GM12891 (cell line): Measurements from ENCODE around the gene MPC2.

Source experiments
- DNase-seq: peaks from one replicate; pipeline ENCODE4 v3.0.0; 2011; ENCODE audit warnings: low spot score; ENCODE audit not compliant: insufficient read length
- FAIRE-seq: peaks from 2 replicates; lab custom pipeline; 2011; peaks lifted over from hg19 to GRCh38; lab: Jason Lieb, UNC
- PAX5 ChIP-seq: IDR thresholded peaks from 2 replicates; pipeline ENCODE4 v1.6.1; 2011; ENCODE audit warnings: low read length, moderate library complexity, mild to moderate bottlenecking; ENCODE audit not compliant: insufficient read depth, severe bottlenecking
- POLR2A ChIP-seq: IDR thresholded peaks from 2 replicates; pipeline ENCODE4 v1.6.1; 2011; ENCODE audit warnings: low read depth, low read length, control low read depth
- POLR2AphosphoS5 ChIP-seq: IDR thresholded peaks from 2 replicates; pipeline ENCODE4 v1.6.1; 2011; ENCODE audit warnings: low read depth, low read length, control low read depth
- POU2F2 ChIP-seq: IDR thresholded peaks from 2 replicates; pipeline ENCODE4 v1.6.1; 2011; ENCODE audit warnings: low read depth, mild to moderate bottlenecking, control low read depth, low read length, moderate library complexity
- SPI1 ChIP-seq: IDR thresholded peaks from 2 replicates; pipeline ENCODE4 v1.6.1; 2011; ENCODE audit warnings: low read depth, low read length, control low read depth
- TAF1 ChIP-seq: IDR thresholded peaks from 2 replicates; pipeline ENCODE4 v1.6.1; 2011; ENCODE audit warnings: low read depth, low read length, control low read depth

Gene MPC2

GRCh38 chr1:167923324-167924056 is 13.4 kb downstream of the MPC2 start:
- no peak for TF ChIP-seq POLR2A
- no peak for TF ChIP-seq POU2F2
- TF ChIP-seq POLR2AphosphoS5 = no peak
- TF ChIP-seq TAF1 = no peak
- TF ChIP-seq SPI1 = no peak
- TF ChIP-seq PAX5 = no peak
- DNase-seq = no peak
- no peak for FAIRE-seq

- DNase-seq (no peak), FAIRE-seq (peak; percentile 41)
- no peak for TF ChIP-seq POU2F2
- no peak for TF ChIP-seq TAF1
- no peak for TF ChIP-seq SPI1
Measured at GRCh38 chr1:167922611-167923074, 14.2 kb downstream of the MPC2 start.

- FAIRE-seq (peak; percentile 47), DNase-seq (no peak)
- TF ChIP-seq SPI1 (no peak), TAF1 (no peak)
Measured at GRCh38 chr1:167922023-167922422, 14.8 kb downstream of the MPC2 start.

- no peak for FAIRE-seq
- no peak for DNase-seq
- TF ChIP-seq SPI1 = no peak
- no peak for TF ChIP-seq POLR2AphosphoS5
- TF ChIP-seq PAX5 = no peak
- no peak for TF ChIP-seq POLR2A
- no peak for TF ChIP-seq TAF1
- TF ChIP-seq POU2F2 = no peak
Measured at GRCh38 chr1:167916766-167917511, 19.9 kb downstream of the MPC2 start.

GRCh38 chr1:167915569-167915968 is 21.3 kb downstream of the MPC2 start:
- FAIRE-seq = no peak
- no peak for TF ChIP-seq POLR2A
- TF ChIP-seq SPI1 = no peak
- no peak for TF ChIP-seq TAF1
- TF ChIP-seq POLR2AphosphoS5 = no peak
- no peak for TF ChIP-seq PAX5
- no peak for DNase-seq

- FAIRE-seq = no peak
- no peak for DNase-seq
- TF ChIP-seq POLR2A (no peak), TAF1 (no peak), PAX5 (no peak), SPI1 (no peak), POU2F2 (no peak), POLR2AphosphoS5 (no peak)
Measured at GRCh38 chr1:167913895-167914496, 22.9 kb downstream of the MPC2 start, which contains the start of gene ADCY10. Gene ADCY10, minus strand, starts transcription at chr1:167914134. Its CDS starts 8,994 bp downstream, at chr1:167905140.

GRCh38 chr1:167912294-167912693 is 24.6 kb downstream of the MPC2 start:
- TF ChIP-seq SPI1 = no peak
- TF ChIP-seq POLR2A = no peak
- TF ChIP-seq POU2F2 = no peak
- no peak for TF ChIP-seq POLR2AphosphoS5
- TF ChIP-seq PAX5 = no peak
- no peak for TF ChIP-seq TAF1
- FAIRE-seq (no peak), DNase-seq (no peak)

GRCh38 chr1:167911413-167911812 is 25.5 kb downstream of the MPC2 start:
- TF ChIP-seq POLR2AphosphoS5 = no peak
- no peak for TF ChIP-seq PAX5
- TF ChIP-seq POLR2A = no peak
- no peak for TF ChIP-seq POU2F2
- no peak for TF ChIP-seq TAF1
- no peak for TF ChIP-seq SPI1
- FAIRE-seq = no peak
- DNase-seq = no peak

- FAIRE-seq = no peak
- no peak for TF ChIP-seq TAF1
- no peak for TF ChIP-seq PAX5
- TF ChIP-seq POLR2A = no peak
- no peak for TF ChIP-seq SPI1
- no peak for TF ChIP-seq POU2F2
- TF ChIP-seq POLR2AphosphoS5 = no peak
- DNase-seq = no peak
Measured at GRCh38 chr1:167910530-167910929, 26.3 kb downstream of the MPC2 start.
